Liver (tissue), 3 donors: Measurements from ENCODE around the gene SRCAP.
A peak's percentile ranks its signal among the peaks of the same experiment; 100 is the strongest.

Source experiments
- CTCF ChIP-seq: fragments of 150-350 bp; IDR thresholded peaks from 2 replicates; pipeline ENCODE4 v1.5.1; 2017; ENCODE audit warnings: improper control_type of control experiment, low read depth, low read length; ENCODE audit not compliant: missing input control
- EGR1 ChIP-seq, 2 donors: IDR thresholded peaks; 2 replicates each; pipeline ENCODE4 v1.6.1; 2016 to 2018; ENCODE audit warnings: antibody characterized with exemption in 2 of 2, low read depth in 2 of 2
- FOXA2 ChIP-seq: IDR thresholded peaks from 2 replicates; pipeline ENCODE4 v1.6.1; 2016; ENCODE audit warnings: antibody characterized with exemption
- GABPA ChIP-seq, 2 donors: IDR thresholded peaks in 1 of 2; conservative IDR thresholded peaks in 1 of 2; 2 replicates each; pipeline ENCODE4 v1.6.1; 2016; ENCODE audit warnings: antibody characterized with exemption in 2 of 2, mild to moderate bottlenecking in 1 of 2, moderate library complexity in 1 of 2
- HNF4G ChIP-seq: IDR thresholded peaks from 2 replicates; pipeline ENCODE4 v1.6.1; 2016; ENCODE audit warnings: antibody characterized with exemption
- JUND ChIP-seq, 2 donors: IDR thresholded peaks; 2 replicates each; pipeline ENCODE4 v1.6.1; 2016; ENCODE audit warnings: antibody characterized with exemption in 2 of 2
- MAX ChIP-seq: IDR thresholded peaks from 2 replicates; pipeline ENCODE4 v1.6.1; 2016; ENCODE audit warnings: antibody characterized with exemption
- REST ChIP-seq: IDR thresholded peaks from 2 replicates; pipeline ENCODE4 v1.6.1; 2016; ENCODE audit warnings: antibody characterized with exemption, mild to moderate bottlenecking
- donor health status: healthy.
- donor health status: healthy.

- no peak for TF ChIP-seq CTCF
- no peak for TF ChIP-seq EGR1 (IDR thresholded peaks at IDR 0.05; ENCODE audit: low read depth in 2 of 2)
- no peak for TF ChIP-seq GABPA (IDR thresholded peaks at IDR 0.05 in 1 of 2, conservative IDR thresholded peaks at IDR 0.05 in 1 of 2)
- TF ChIP-seq JUND (IDR thresholded peaks at IDR 0.05) = no peak
- TF ChIP-seq FOXA2 = no peak
- TF ChIP-seq HNF4G = no peak
- no peak for TF ChIP-seq REST
- peak; percentile 68 for TF ChIP-seq MAX
These were observed 1.5 kb upstream of the SRCAP start for GRCh38 chr16:30697264-30698138.
